Smooth muscle cell (in vitro differentiated cells): Measurements from ENCODE around the gene SEMA6A. TPM values are rescaled to one million over a fixed set of nuclear protein-coding genes. Genes with fewer than 3 reads are reported as not detected.
A peak's percentile ranks its signal among the peaks of the same experiment; 100 is the strongest.

Source experiments
- DNase-seq: peaks from one replicate; lab custom pipeline; 2025; ENCODE audit not compliant: unreplicated experiment; lab: John Stamatoyannopoulos, UW
- H2AFZ ChIP-seq: fragments of 200-600 bp; sonication (generic); 2 replicates; pipeline ENCODE4 v1.6.0; 2016; ENCODE audit warnings: antibody characterized with exemption, low read depth, mild to moderate bottlenecking
- H3F3A ChIP-seq: fragments of 200-600 bp; sonication (generic); 2 replicates; pipeline ENCODE4 v1.6.0; 2017; ENCODE audit warnings: antibody characterized with exemption, low read depth
- H3K27ac ChIP-seq: fragments of 200-600 bp; sonication (generic); 2 replicates; pipeline ENCODE4 v1.5.1; 2016; ENCODE audit warnings: low read depth, mild to moderate bottlenecking
- H3K27me3 ChIP-seq: fragments of 200-600 bp; sonication (generic); 2 replicates; pipeline ENCODE4 v1.6.1; 2016; ENCODE audit warnings: low read depth, mild to moderate bottlenecking
- H3K36me3 ChIP-seq: fragments of 200-600 bp; sonication (generic); 2 replicates; pipeline ENCODE4 v1.5.1; 2016; ENCODE audit warnings: low read depth
- H3K4me1 ChIP-seq: fragments of 200-600 bp; sonication (generic); 2 replicates; pipeline ENCODE4 v1.5.1; 2016; ENCODE audit warnings: low read depth
- H3K4me2 ChIP-seq: fragments of 200-600 bp; sonication (generic); 2 replicates; pipeline ENCODE4 v1.6.0; 2016; ENCODE audit warnings: mild to moderate bottlenecking
- H3K4me3 ChIP-seq: fragments of 200-600 bp; sonication (generic); 2 replicates; pipeline ENCODE4 v1.5.1; 2016; ENCODE audit warnings: mild to moderate bottlenecking
- H3K79me2 ChIP-seq: fragments of 200-600 bp; sonication (generic); 2 replicates; pipeline ENCODE4 v1.6.0; 2016; ENCODE audit warnings: low read depth, mild to moderate bottlenecking
- H3K9ac ChIP-seq: fragments of 200-600 bp; sonication (generic); 2 replicates; pipeline ENCODE4 v1.6.0; 2016; ENCODE audit warnings: low read depth
- H3K9me3 ChIP-seq: fragments of 200-600 bp; sonication (generic); replicated peaks from 2 replicates; pipeline ENCODE4 v1.5.1; 2016; ENCODE audit warnings: low read depth
- H4K20me1 ChIP-seq: fragments of 200-600 bp; sonication (generic); 2 replicates; pipeline ENCODE4 v1.6.0; 2016; ENCODE audit warnings: low read depth
- WGBS: methylation state at CpG from one replicate; pipeline ENCODE4 v1.1.7; 2016; ENCODE audit warnings: low lambda C conversion rate; 5-methylcytosine and 5-hydroxymethylcytosine counted together
- polyA plus RNA-seq: library from polyadenylated mRNA; unstranded; fragments of >200 nt; fragmentation: Nextera tagmentation; extraction: Ambion mirVana; gene quantifications from 2 replicates; pipeline ENCODE4 v1.2.1, GENCODE V29; 2016
- total RNA-seq: library from RNA; depleted of rRNA; stranded (reverse); fragments of >200 nt; gene quantifications from 2 replicates; pipeline ENCODE4 v1.2.3, GENCODE V29; 2014
- TF ChIP-seq, protein P1 (sequence below): fragments of 200-600 bp; sonication (generic); IDR thresholded peaks from 2 replicates; pipeline ENCODE4 v1.5.1; 2017; ENCODE audit warnings: borderline replicate concordance, mild to moderate bottlenecking, antibody characterized with exemption; ENCODE audit not compliant: insufficient read depth, poor library complexity, severe bottlenecking

SEMA6A gene
- total and polyA plus RNA-seq, 2 experiments from 2014 or later, result 6.3 to 12.9 TPM

DNA sequence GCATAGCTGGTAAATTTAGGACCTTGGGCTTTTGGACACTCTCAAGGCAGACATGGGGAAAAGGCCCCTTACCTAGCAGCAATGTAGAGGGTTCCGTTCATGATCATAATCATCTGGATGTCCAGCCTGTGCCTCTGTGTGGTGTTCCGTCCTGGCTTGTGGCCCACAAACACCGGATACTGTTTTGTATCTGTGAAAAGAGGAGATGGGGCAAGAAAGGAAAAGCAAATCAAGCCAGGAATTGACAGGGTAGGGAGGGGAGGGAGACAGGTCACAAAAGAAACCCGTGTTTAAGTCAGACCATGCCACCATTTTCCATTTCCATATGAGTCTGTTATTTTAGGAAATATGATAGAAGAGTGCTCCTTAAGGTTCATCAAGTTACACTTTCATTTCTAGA is 72.5 kb downstream of the SEMA6A start:
- Histone ChIP-seq H4K20me1 (peaks cover 10% of the 10 kb centered on the region), H3K9ac (no peak overlapping the region), H3K9me3 (no peaks in the 10 kb centered on the region), H2AFZ (no peak overlapping the region), H3K4me1 (peaks cover 14% of the 10 kb centered on the region), H3F3A (peaks cover 2% of the 10 kb centered on the region), H3K27ac (no peak overlapping the region), H3K4me2 (no peak overlapping the region), H3K36me3 (no peaks in the 10 kb centered on the region), H3K79me2 (peaks cover 23% of the 10 kb centered on the region), H3K4me3 (no peak overlapping the region), H3K27me3 (no peaks in the 10 kb centered on the region)
- WGBS, result 90% methylated on average over 4 of the region's 4 CpGs
- DNase-seq, result no peak
- TF ChIP-seq, protein P1, sequence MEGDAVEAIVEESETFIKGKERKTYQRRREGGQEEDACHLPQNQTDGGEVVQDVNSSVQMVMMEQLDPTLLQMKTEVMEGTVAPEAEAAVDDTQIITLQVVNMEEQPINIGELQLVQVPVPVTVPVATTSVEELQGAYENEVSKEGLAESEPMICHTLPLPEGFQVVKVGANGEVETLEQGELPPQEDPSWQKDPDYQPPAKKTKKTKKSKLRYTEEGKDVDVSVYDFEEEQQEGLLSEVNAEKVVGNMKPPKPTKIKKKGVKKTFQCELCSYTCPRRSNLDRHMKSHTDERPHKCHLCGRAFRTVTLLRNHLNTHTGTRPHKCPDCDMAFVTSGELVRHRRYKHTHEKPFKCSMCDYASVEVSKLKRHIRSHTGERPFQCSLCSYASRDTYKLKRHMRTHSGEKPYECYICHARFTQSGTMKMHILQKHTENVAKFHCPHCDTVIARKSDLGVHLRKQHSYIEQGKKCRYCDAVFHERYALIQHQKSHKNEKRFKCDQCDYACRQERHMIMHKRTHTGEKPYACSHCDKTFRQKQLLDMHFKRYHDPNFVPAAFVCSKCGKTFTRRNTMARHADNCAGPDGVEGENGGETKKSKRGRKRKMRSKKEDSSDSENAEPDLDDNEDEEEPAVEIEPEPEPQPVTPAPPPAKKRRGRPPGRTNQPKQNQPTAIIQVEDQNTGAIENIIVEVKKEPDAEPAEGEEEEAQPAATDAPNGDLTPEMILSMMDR, result no peak

DNA sequence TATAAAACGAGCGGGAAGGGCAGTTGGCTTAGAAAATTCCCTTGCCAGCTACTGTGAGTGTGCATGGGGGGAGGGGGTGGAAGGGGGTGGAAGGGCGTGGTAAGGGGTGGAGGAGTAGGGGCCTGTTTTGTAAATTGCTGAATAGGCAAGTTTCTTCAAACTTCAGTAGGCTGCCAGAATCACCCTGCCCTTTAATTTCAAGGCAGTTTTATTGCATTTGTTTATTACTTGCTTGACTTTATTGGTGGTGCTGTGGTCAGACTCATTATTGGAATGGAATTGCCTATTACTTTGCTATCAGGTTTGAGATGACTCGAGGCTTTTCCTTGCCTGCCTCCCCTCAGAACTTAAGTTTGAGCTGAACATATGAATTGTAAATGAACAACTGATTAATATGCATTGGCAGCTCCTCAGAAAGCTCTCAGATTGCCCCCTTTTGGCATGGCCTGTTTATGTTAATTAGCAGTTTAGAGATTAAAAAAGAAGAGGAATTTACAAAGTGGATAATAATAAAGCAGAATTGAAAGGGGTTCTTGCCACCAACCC is 76.0 kb downstream of the SEMA6A start:
- no peak overlapping the region for H3K9ac ChIP-seq
- H3K4me2 ChIP-seq, result peak overlapping the region; percentile 70
- H3K36me3 ChIP-seq, result no peaks in the 10 kb centered on the region
- H2AFZ ChIP-seq, result no peak overlapping the region
- H3F3A ChIP-seq, result peaks cover 2% of the 10 kb centered on the region
- H3K27ac ChIP-seq, result no peak overlapping the region
- H3K79me2 ChIP-seq, result no peaks in the 10 kb centered on the region
- H3K4me3 ChIP-seq, result no peak overlapping the region
- H4K20me1 ChIP-seq, result no peaks in the 10 kb centered on the region
- TF ChIP-seq, protein P1, result no peak
- 23% methylated on average over 4 of the region's 4 CpGs for WGBS
- H3K9me3 ChIP-seq, result no peaks in the 10 kb centered on the region
- peaks cover 19% of the 10 kb centered on the region for H3K4me1 ChIP-seq
- DNase-seq, result no peak
- H3K27me3 ChIP-seq, result no peaks in the 10 kb centered on the region

DNA sequence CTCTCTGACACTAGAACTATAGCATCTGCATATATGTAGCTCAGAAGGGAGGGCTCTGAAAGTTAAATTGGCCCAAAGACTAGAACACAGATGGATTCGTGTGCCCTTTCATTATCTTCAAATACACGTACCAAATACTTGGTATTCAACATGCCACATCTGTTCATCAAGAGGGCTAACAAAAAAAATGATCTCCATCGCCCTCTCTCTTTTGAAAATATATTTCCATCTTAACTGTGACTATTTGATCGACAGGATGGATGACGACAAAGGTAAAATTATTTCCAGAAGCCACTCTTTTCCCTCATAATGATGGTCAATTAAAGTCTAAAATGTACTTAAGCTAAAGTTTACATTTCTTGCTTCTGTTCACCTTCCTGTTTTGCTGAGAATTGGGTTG is 77.0 kb downstream of the SEMA6A start:
- TF ChIP-seq, protein P1, result no peak
- H3K4me3 ChIP-seq, result no peak overlapping the region
- H2AFZ ChIP-seq, result no peak overlapping the region
- H3K36me3 ChIP-seq, result no peaks in the 10 kb centered on the region
- H3K4me2 ChIP-seq, result no peak overlapping the region
- H4K20me1 ChIP-seq, result no peaks in the 10 kb centered on the region
- peaks cover 2% of the 10 kb centered on the region for H3F3A ChIP-seq
- peaks cover 19% of the 10 kb centered on the region for H3K4me1 ChIP-seq
- 92% methylated on average over 5 of the region's 5 CpGs for WGBS
- no peaks in the 10 kb centered on the region for H3K9me3 ChIP-seq
- no peak overlapping the region for H3K27ac ChIP-seq
- no peak for DNase-seq
- no peaks in the 10 kb centered on the region for H3K79me2 ChIP-seq
- no peaks in the 10 kb centered on the region for H3K27me3 ChIP-seq
- no peak overlapping the region for H3K9ac ChIP-seq

DNA sequence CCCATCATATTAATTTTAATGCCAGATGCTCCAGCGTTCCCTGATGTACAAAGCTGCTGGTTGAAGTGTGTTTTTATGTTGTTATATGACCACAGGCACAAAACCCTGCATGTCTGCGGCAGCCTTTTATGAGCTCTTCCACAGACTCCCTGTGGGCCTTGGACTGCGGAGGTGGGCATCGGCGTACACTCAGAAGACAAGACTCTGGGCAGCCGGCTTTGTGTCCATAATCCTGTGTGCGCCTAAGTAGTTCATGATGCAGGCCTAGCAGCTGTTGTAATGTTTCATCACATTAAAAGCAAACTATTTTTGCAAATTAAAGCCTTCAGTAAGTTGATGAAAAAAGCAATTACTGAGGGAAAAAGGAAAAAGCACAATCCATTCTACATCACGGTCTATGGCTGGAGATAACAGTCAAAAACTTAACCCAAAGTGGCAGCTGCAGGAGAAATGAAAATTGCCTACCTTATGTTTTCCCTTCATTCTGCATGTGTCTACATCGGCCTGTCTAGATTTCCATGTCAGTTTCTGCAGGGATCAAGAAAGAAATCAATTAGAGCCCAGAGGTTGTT is 78.8 kb downstream of the SEMA6A start:
- Histone ChIP-seq H3K9me3 (no peaks in the 10 kb centered on the region), H4K20me1 (no peaks in the 10 kb centered on the region), H2AFZ (no peak overlapping the region), H3K9ac (no peak overlapping the region), H3K4me3 (no peak overlapping the region), H3K36me3 (no peaks in the 10 kb centered on the region), H3K27me3 (no peaks in the 10 kb centered on the region), H3K27ac (no peak overlapping the region), H3F3A (peaks cover 2% of the 10 kb centered on the region), H3K79me2 (no peaks in the 10 kb centered on the region), H3K4me2 (no peak overlapping the region), H3K4me1 (peaks cover 19% of the 10 kb centered on the region)
- 67% methylated on average over 9 of the region's 9 CpGs for WGBS
- TF ChIP-seq, protein P1, result no peak
- no peak for DNase-seq
